GM18511 (cell line): Measurements from ENCODE around the gene CTDSP2.
"Not testable (repeated sequence)": the region's sequence is repeated elsewhere in the genome, so short reads cannot be mapped to it uniquely, and the experiment has no call there.

Experiments
- ATAC-seq: cut with Tn5 transposase; IDR thresholded peaks from one replicate; pipeline ENCODE4 v1.9.1; 2021; ENCODE audit warnings: mild to moderate bottlenecking, moderate library complexity; ENCODE audit not compliant: unreplicated experiment

CTDSP2 gene

DNA sequence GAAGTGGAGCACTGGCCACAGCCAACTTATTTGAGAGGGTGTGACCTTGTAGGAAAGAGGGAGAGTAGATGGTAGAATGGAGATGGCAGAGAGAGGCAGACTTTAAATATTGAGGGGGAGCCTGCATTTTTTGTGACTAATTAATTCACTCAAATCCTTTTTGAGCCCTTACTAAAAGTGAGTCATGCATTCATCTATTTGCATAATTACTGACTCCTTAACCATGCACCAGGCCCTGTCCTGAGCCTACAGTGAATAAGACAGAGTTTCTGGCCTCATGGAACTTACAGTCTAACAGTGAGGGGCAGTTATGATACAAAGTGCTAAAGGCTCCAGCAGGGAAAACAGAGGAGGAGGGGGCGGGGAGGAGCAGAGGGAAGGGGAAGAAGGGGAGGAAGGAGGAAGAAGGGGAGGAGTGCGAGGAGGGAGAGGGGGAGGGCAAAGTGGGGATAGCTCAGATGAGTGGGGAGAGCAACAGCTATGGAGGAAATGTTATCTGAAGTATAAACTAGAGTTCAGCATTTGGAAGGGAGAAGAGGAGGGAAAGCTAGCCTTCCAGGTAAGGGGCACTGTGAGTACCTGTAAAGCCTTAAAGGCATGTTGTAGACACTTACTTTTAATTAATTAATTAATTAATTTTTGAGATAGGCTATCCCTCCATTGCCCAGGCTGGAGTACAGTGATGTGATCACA, 7.5 kb upstream of the CTDSP2 start:
- ATAC-seq = no peak

- no peak for ATAC-seq
Observed at GRCh38 chr12:57852620-57853500, 6.3 kb upstream of the CTDSP2 start.

GRCh38 chr12:57852200-57852599, 5.7 kb upstream of the CTDSP2 start:
- no peak for ATAC-seq

- no peak for ATAC-seq
Observed at GRCh38 chr12:57851552-57851951, 5.0 kb upstream of the CTDSP2 start.

DNA sequence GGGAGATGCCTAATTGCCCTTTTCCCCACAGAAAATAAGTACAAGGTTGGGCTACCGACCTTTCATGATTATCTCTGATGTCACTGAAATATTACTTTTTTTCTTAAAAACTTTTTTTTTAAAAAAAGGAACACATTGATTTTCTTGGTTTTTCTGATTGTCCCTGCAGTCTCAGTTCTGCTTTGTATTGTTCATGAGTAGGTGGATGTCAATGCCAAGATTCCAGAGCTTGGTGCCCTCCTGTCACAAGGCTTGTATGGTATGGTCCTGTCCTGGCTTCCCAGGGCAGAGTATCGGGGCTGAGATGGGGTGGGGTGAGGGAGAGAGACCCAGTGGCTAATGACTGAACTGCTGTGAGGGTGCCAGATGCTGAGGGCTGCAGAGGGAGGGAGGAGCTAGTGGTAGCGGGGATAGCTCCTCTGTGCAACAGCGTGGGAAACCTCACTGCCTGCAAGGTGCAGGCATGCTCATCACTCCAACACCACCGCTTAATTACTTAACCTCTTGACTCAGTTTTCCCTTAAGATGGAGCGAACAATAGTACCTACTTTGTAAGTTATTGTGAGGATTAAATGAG, 4.4 kb upstream of the CTDSP2 start:
- peak; percentile 48 for ATAC-seq

DNA sequence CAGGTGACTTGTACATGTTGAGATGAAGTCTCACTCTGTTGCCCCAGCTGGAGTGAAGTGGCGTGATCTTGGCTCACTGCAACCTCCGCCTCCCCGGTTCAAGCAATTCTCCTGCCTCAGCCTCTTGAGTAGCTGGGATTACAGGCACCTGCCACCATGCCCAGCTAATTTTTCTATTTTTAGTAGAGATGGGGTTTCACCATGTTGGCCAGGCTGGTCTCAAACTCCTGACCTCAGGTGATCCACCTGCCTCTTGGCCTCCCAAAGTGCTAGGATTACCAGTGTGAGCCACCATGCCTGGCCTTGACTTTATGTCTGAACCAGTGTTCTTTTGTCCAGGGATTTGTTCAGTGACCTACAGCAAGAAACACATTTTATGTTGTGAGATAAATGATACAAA, 2.9 kb upstream of the CTDSP2 start:
- not testable (repeated sequence) for ATAC-seq

DNA sequence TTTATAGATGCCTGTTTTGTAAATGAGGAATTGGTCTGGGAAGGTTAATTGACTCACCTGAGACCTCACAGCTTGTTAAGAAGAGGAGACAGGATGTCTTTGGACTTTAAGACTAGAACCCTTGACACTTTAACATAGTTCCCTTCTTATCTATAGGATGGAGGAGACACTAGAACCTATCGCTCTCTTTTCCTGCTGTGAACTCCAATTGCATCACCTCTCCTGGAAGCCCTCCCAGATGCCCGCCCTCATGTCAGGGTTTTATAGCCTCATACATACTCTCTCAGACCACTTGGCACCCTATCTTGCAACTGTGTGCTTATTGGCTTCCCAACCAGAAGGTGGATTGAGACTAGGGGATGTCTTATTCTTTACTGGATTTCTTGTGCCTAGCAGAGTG, 2.5 kb upstream of the CTDSP2 start:
- no peak for ATAC-seq

- ATAC-seq = no peak
Observed at GRCh38 chr12:57848208-57848607, 1.7 kb upstream of the CTDSP2 start.

DNA sequence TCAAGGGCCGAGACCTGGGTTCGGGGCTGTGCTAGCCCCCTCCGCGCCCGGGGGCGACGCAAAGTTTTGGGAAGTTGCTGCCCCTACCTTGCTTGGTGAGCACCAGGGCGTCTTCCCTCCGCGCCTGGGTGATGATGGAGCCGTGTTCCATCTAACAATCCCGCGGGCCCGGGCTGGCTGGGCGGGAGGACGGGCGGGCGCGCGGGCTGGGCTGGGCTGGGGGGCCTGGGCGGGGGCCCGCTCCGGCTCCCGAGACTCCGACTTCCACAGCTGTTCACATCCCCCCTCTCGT, 298 bp downstream of the CTDSP2 start:
- peak; percentile 9 for ATAC-seq

DNA sequence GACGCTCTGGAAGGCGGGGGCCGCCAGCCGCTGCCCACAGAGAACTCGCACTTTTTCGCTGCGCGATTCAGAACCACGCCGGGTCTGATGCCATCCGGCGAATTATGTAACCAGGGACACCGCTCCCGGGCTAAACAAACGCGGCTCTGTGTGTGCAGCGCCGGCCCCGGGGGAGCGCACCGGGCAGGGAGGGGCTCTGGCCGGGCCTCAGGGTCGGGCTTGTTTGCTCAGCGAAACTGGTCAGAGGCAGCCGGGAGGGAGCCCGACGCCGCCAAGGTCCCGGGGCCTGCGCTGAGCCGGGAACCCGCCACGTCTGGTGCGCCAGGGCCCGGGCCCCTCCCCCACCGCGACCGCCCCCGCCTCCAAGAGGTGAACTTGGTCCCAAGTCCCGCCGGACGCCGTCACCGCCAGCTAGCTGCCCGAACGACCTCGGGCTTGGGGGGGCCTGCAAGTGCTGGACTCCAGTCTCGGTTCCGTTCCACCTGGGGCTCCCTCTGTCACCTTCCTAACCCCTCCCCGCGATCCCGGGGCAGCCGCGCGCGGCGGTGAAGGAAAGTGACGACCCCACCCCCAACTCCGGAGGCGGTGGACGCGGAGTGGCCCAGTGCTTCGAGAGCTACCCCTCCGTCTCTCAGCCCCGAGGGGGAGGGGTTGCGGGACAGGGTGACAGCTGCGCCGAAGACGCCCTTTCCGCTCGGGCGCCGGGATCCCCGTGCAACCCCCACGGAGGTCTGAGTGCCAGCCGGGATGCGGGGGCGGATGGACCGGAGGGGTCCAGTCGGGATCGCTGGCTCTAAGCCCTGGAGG, 848 bp downstream of the CTDSP2 start:
- ATAC-seq = peak; percentile 38

DNA sequence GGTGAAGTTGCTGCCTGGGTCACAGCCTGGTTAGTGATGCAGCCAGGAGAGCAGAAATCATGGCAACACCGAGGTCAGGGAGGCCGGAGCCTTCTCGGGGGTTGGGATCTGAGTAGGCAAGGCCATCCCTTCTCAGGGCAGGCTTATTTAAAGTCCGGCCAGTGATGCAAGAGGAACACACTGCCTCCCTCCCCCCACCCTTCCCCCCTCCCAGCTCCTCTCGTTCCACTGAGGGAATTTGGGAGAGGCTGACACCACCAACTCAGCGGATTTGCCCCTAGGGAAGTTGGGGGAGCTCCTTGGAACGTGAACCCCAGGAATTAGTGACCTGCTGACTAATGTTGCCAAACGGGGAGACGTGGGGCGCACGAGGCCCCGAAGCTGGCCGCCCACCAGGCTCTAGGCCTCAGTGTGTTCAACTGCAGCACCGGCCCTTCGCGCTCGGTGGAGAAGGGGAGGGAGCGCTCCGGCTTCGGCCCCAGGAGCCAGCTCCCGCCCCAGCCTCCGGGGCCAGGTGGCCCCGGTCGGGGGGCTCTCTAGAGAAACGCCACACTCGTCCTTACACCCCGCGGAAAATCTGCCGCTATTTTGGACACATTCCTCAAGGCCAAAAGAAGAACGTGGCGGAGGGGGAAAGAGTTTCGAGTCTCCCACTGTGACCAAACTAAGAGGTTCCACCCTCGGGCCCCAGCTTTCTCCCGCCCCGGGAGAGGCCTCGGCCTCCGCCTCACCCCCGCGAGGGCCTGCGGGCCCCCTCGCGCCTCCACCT, 1.6 kb downstream of the CTDSP2 start:
- peak; percentile 24 for ATAC-seq

DNA sequence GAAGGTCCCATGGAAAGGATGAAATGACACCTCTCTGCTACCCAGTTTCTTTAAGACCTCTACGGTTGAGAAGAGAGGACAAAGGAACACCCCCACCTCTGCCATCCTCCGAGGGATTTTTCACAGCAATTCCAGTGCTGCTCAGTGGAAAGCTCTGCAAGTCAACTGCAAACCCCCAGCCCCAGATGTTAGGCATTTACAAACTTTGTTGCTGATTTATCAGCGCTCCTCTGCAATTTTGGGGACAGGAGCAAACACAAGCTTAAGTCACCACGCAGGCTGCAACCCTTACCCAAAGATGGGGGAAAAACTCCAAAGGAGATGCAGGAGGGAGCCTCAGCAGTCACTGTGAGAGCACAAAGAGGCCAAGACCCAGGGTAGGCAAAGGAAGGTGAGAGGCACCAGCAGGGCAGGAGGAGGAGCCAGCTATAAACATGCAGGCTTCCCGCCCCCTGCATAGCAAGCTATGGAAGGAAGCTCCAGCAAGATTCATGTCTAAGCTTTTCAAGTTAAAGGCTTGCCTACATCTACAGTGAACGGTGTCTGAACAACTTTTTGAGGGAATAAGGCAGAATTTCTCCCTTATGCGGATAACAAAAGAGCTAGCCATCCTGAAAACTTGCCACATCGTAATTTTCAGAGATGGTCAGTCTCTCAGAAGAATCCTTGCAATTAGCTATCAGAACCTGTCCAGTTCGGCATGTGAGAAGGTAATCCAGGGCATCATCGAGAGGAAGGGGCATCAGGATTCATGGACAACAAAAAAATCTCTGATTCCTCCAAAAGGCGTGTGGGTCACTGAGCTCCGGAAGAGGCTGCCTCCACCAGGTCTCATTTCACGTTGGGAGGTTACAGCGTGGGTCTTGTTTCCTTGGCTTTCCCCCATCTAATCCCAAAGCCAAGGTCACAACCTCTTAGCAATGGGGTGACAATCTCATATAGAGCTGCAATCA, 3.9 kb downstream of the CTDSP2 start:
- no peak for ATAC-seq

- ATAC-seq = no peak
Observed at GRCh38 chr12:57841445-57841844, 5.1 kb downstream of the CTDSP2 start.

DNA sequence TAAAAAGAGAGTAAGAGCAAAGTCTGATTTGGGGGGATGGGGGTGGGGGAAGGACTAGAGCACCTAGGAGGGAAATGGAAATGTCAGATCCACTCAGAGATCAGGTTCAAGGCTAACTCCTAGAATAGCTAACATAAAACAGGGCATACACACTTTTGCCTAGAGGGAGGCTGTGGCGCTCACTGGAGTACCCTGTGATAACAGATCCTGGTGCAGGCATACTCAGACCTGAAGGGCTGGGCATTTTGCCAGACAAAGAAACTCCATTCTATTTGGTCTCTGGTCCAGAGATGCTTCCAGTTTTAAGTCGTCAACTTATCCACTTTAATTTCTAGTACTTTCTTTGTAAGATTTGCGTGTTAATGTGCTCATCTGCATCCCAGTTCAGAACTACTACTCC, 5.8 kb downstream of the CTDSP2 start:
- ATAC-seq = no peak

GRCh38 chr12:57839996-57840395, 6.5 kb downstream of the CTDSP2 start:
- ATAC-seq = no peak

DNA sequence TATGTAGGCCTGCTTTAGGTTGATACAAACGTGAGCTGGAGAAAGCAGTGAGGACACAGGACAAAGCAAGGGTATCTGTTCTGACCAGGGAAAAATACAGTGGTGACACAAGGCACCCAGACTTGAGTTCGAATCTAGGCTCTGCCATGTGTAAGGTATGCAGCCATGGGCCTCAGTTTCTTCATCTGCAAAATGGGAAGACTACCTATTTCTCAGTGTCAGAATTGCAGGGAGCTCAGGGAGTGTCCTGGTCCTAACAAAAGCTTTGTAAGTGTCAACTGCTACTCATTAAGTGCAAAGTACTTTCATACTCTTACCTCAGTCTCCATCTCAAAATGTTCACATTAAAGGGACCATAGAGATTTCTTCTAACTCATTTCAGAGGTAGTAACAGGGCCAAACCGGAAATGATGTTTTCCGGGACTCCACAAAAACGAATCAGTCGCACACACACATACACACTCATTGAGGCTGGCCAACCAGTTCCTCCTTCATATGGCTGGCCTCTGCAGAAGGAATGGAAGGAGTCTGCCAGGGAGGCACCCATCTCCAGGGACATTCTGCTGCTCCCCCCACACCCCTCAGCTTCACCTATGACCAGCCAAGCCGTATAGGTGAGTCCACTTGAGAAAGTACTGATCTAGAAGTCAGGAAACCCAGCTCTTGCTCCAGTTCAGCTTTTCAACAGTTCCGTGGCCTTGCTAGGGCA, 7.8 kb downstream of the CTDSP2 start:
- no peak for ATAC-seq

GRCh38 chr12:57837864-57838562, 8.5 kb downstream of the CTDSP2 start:
- no peak for ATAC-seq
